ENCODE results near the gene REELD1.

The REELD1 gene

DNA sequence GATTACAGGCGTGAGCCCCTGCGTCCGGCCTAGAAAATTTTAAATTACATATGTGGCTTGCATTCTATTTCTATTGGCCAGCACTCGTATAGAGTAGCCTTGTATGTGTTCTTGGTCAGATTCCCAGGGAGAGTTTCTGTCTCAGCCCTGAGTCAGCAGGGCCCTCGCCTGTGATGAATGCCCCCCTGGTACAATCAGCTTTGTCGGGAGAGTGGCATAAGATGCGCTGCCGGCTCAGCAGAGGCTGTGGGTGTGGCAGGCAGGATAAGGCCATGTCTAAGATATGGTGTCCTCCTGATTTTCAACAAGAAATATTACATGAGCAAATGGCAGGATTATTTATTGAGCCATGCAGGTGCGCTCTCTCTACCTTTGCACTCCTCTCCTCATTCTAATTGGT, 1.6 kb upstream of the REELD1 start:
- Histone ChIP-seq H3K4me2 (ENCODE audit: low read length) (no peak overlapping the region), H3K18ac (ENCODE audit: low read length) (no peak overlapping the region), H3K36me3 (ENCODE audit: control insufficient read depth in 1 of 2, insufficient read depth in 2 of 2, low read length in 2 of 2) (no peaks in the 10 kb centered on the region), H3K14ac (ENCODE audit: low read length) (no peak overlapping the region), H3K9ac (ENCODE audit: low read length) (no peak overlapping the region), H3K4me1 (ENCODE audit: control insufficient read depth in 1 of 2, insufficient read depth in 2 of 2, low read length in 2 of 2) (no peaks in the 10 kb centered on the region), H3K9me3 (ENCODE audit: insufficient read depth, low read depth, low read length) (no peaks in the 10 kb centered on the region), H2BK12ac (ENCODE audit: low read length) (no peak overlapping the region), H3K79me2 (ENCODE audit: control insufficient read depth, insufficient read depth, low read length, poor library complexity) (no peaks in the 10 kb centered on the region), H3K79me1 (ENCODE audit: low read length) (peaks cover 2% of the 10 kb centered on the region), H4K91ac (ENCODE audit: low read depth, low read length) (no peak overlapping the region), H3K23ac (ENCODE audit: low read length) (no peak overlapping the region), H2AFZ (ENCODE audit: insufficient read depth, low read length, poor library complexity) (no peak overlapping the region), H2AK5ac (ENCODE audit: low read length) (no peak overlapping the region), H2BK120ac (ENCODE audit: insufficient read depth, low read length, poor library complexity) (no peak overlapping the region), H3K4ac (ENCODE audit: low read depth, low read length) (no peak overlapping the region), H3K27me3 (ENCODE audit: insufficient read depth, low read length) (no peaks in the 10 kb centered on the region), H4K12ac (ENCODE audit: low read depth, low read length) (no peak overlapping the region), H3K4me3 (ENCODE audit: low read depth, low read length) (no peak overlapping the region), H4K8ac (ENCODE audit: low read depth, low read length) (no peak overlapping the region), H2BK5ac (ENCODE audit: low read depth, low read length, poor library complexity) (no peak overlapping the region), H3K27ac (ENCODE audit: low read depth, low read length) (no peak overlapping the region)
- no peak for DNase-seq
- no CpG with 5 or more reads among the region's 9 CpGs for WGBS (ENCODE audit: extremely low coverage, insufficient coverage, insufficient read length)

DNA sequence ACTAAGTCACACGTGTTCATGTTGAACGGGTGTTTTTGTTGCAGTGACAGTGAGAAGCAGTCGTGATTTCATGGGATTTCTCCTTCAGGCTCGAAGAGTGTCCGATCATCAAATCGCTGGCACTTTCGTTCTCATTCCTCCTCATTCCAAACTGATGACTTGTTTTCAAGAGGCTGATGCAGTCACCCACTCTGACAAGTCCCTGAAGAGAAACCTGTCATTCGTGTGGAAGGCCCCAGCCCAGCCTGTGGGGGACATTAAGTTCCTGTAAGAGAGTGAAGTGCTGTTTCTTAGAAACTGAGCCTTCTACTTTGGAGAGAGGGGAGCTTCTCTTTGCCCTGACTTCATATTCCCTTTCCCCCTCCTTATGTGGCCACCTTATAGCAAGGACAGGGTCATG, 8.0 kb downstream of the REELD1 start:
- Histone ChIP-seq H4K12ac (ENCODE audit: low read depth, low read length) (no peak overlapping the region), H3K4ac (ENCODE audit: low read depth, low read length) (no peak overlapping the region), H4K8ac (ENCODE audit: low read depth, low read length) (no peak overlapping the region), H3K36me3 (ENCODE audit: control insufficient read depth in 1 of 2, insufficient read depth in 2 of 2, low read length in 2 of 2) (no peaks in the 10 kb centered on the region), H3K18ac (ENCODE audit: low read length) (no peak overlapping the region), H2BK120ac (ENCODE audit: insufficient read depth, low read length, poor library complexity) (no peak overlapping the region), H3K23ac (ENCODE audit: low read length) (no peak overlapping the region), H2AFZ (ENCODE audit: insufficient read depth, low read length, poor library complexity) (no peak overlapping the region), H3K79me1 (ENCODE audit: low read length) (no peaks in the 10 kb centered on the region), H3K4me1 (ENCODE audit: control insufficient read depth in 1 of 2, insufficient read depth in 2 of 2, low read length in 2 of 2) (peaks cover 0 to 4% of the 10 kb centered on the region in 2 experiments), H3K27ac (ENCODE audit: low read depth, low read length) (no peak overlapping the region), H3K79me2 (ENCODE audit: control insufficient read depth, insufficient read depth, low read length, poor library complexity) (no peaks in the 10 kb centered on the region), H2BK5ac (ENCODE audit: low read depth, low read length, poor library complexity) (no peak overlapping the region), H3K4me3 (ENCODE audit: low read depth, low read length) (no peak overlapping the region), H3K27me3 (ENCODE audit: insufficient read depth, low read length) (no peaks in the 10 kb centered on the region), H2AK5ac (ENCODE audit: low read length) (no peak overlapping the region), H3K9me3 (ENCODE audit: insufficient read depth, low read depth, low read length) (no peaks in the 10 kb centered on the region), H3K4me2 (ENCODE audit: low read length) (no peak overlapping the region), H3K14ac (ENCODE audit: low read length) (no peak overlapping the region), H2BK12ac (ENCODE audit: low read length) (no peak overlapping the region), H4K91ac (ENCODE audit: low read depth, low read length) (no peak overlapping the region), H3K9ac (ENCODE audit: low read length) (no peak overlapping the region)
- WGBS (ENCODE audit: extremely low coverage, insufficient coverage, insufficient read length) = no CpG with 5 or more reads among the region's 8 CpGs
- DNase-seq = peak; percentile 48 to 75

DNA sequence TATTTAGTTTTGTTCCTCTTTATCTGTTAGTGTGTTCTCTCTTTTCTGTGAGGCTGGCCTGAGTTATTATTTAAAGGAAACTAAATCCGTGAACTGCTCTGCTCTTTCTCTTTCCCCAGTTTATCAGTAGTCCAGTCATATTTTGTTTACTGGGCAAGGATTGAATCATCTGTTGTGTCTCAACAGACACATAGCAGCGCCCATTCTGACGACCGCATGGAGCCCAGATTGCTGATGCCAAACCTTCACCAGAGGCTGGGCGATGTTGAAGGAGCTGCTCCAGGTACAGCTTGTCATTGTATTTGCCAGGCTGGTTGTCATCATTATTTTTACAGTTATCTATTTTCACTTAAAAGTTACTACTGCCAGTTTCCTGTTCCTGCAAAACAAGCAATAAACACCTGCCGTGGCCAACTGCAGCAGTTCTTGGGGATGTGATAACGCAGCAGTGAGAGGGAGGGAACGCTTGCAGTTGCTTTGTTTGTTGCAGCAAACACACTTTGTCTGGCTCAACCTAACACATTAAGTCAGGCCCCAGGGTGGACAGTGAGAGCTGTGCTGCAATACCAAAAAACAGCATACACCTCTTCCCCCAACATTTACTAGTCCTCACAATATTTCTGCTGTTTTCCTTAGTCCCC, 10.1 kb downstream of the REELD1 start:
- Histone ChIP-seq H3K27me3 (ENCODE audit: insufficient read depth, low read length) (no peaks in the 10 kb centered on the region), H3K79me1 (ENCODE audit: low read length) (no peaks in the 10 kb centered on the region), H2AK5ac (ENCODE audit: low read length) (no peak overlapping the region), H2BK5ac (ENCODE audit: low read depth, low read length, poor library complexity) (no peak overlapping the region), H3K9ac (ENCODE audit: low read length) (no peak overlapping the region), H3K79me2 (ENCODE audit: control insufficient read depth, insufficient read depth, low read length, poor library complexity) (no peaks in the 10 kb centered on the region), H3K36me3 (ENCODE audit: control insufficient read depth in 1 of 2, insufficient read depth in 2 of 2, low read length in 2 of 2) (no peaks in the 10 kb centered on the region), H2BK12ac (ENCODE audit: low read length) (no peak overlapping the region), H2AFZ (ENCODE audit: insufficient read depth, low read length, poor library complexity) (no peak overlapping the region), H3K4me1 (ENCODE audit: control insufficient read depth in 1 of 2, insufficient read depth in 2 of 2, low read length in 2 of 2) (peaks cover 0 to 4% of the 10 kb centered on the region in 2 experiments), H3K18ac (ENCODE audit: low read length) (no peak overlapping the region), H3K9me3 (ENCODE audit: insufficient read depth, low read depth, low read length) (no peaks in the 10 kb centered on the region), H4K91ac (ENCODE audit: low read depth, low read length) (no peak overlapping the region), H3K23ac (ENCODE audit: low read length) (no peak overlapping the region), H3K27ac (ENCODE audit: low read depth, low read length) (no peak overlapping the region), H4K12ac (ENCODE audit: low read depth, low read length) (no peak overlapping the region), H3K4me3 (ENCODE audit: low read depth, low read length) (no peak overlapping the region), H4K8ac (ENCODE audit: low read depth, low read length) (no peak overlapping the region), H2BK120ac (ENCODE audit: insufficient read depth, low read length, poor library complexity) (no peak overlapping the region), H3K14ac (ENCODE audit: low read length) (no peak overlapping the region), H3K4ac (ENCODE audit: low read depth, low read length) (no peak overlapping the region), H3K4me2 (ENCODE audit: low read length) (no peak overlapping the region)
- no CpG with 5 or more reads among the region's 8 CpGs for WGBS (ENCODE audit: extremely low coverage, insufficient coverage, insufficient read length)
- no peak for DNase-seq

DNA sequence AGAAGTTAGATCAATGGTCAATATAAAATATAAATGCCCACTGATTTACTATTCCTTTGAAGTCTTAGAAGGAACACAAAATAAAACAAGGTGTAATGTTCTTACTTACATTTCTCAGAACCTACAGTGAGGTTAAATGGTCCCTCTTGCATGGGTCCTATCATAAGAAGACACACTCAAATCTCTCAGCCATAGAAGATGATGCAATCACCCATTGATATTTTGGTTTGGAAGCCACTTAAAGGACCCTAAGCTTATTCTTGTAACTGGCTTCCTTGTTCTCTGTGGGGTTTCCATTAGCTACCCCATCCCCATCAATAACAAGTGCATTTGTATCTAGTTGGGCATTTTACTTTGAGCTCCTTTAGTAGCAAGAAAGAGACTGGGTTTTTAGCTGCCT, 15.1 kb downstream of the REELD1 start:
- no peak overlapping the region for H2AFZ ChIP-seq (ENCODE audit: insufficient read depth, low read length, poor library complexity)
- no peaks in the 10 kb centered on the region for H3K9me3 ChIP-seq (ENCODE audit: insufficient read depth, low read depth, low read length)
- no peaks in the 10 kb centered on the region for H3K79me2 ChIP-seq (ENCODE audit: control insufficient read depth, insufficient read depth, low read length, poor library complexity)
- no peaks in the 10 kb centered on the region for H3K27me3 ChIP-seq (ENCODE audit: insufficient read depth, low read length)
- H2BK12ac ChIP-seq (ENCODE audit: low read length) = no peak overlapping the region
- no peak overlapping the region for H3K4ac ChIP-seq (ENCODE audit: low read depth, low read length)
- H3K23ac ChIP-seq (ENCODE audit: low read length) = no peak overlapping the region
- no peak overlapping the region for H3K18ac ChIP-seq (ENCODE audit: low read length)
- no peaks in the 10 kb centered on the region for H3K4me1 ChIP-seq (ENCODE audit: control insufficient read depth in 1 of 2, insufficient read depth in 2 of 2, low read length in 2 of 2)
- no peak overlapping the region for H4K12ac ChIP-seq (ENCODE audit: low read depth, low read length)
- H3K4me2 ChIP-seq (ENCODE audit: low read length) = no peak overlapping the region
- no peak overlapping the region for H3K14ac ChIP-seq (ENCODE audit: low read length)
- no peak overlapping the region for H3K27ac ChIP-seq (ENCODE audit: low read depth, low read length)
- H3K9ac ChIP-seq (ENCODE audit: low read length) = no peak overlapping the region
- no peak overlapping the region for H2BK5ac ChIP-seq (ENCODE audit: low read depth, low read length, poor library complexity)
- H3K4me3 ChIP-seq (ENCODE audit: low read depth, low read length) = no peak overlapping the region
- H2AK5ac ChIP-seq (ENCODE audit: low read length) = no peak overlapping the region
- H4K91ac ChIP-seq (ENCODE audit: low read depth, low read length) = no peak overlapping the region
- no peaks in the 10 kb centered on the region for H3K36me3 ChIP-seq (ENCODE audit: control insufficient read depth in 1 of 2, insufficient read depth in 2 of 2, low read length in 2 of 2)
- no peak for DNase-seq
- no peak overlapping the region for H4K8ac ChIP-seq (ENCODE audit: low read depth, low read length)
- H3K79me1 ChIP-seq (ENCODE audit: low read length) = no peaks in the 10 kb centered on the region
- no peak overlapping the region for H2BK120ac ChIP-seq (ENCODE audit: insufficient read depth, low read length, poor library complexity)
